ENCODE measurements around the gene DUSP6. TPM values are rescaled to one million over a fixed set of nuclear protein-coding genes. Genes with fewer than 3 reads are reported as not detected.

DUSP6 gene
- total and polyA plus RNA-seq, 2 of the 13 experiments (the other 11 are each of a cell fraction or from before 2014, with no cell fraction given): 40.9 to 161 TPM

DNA sequence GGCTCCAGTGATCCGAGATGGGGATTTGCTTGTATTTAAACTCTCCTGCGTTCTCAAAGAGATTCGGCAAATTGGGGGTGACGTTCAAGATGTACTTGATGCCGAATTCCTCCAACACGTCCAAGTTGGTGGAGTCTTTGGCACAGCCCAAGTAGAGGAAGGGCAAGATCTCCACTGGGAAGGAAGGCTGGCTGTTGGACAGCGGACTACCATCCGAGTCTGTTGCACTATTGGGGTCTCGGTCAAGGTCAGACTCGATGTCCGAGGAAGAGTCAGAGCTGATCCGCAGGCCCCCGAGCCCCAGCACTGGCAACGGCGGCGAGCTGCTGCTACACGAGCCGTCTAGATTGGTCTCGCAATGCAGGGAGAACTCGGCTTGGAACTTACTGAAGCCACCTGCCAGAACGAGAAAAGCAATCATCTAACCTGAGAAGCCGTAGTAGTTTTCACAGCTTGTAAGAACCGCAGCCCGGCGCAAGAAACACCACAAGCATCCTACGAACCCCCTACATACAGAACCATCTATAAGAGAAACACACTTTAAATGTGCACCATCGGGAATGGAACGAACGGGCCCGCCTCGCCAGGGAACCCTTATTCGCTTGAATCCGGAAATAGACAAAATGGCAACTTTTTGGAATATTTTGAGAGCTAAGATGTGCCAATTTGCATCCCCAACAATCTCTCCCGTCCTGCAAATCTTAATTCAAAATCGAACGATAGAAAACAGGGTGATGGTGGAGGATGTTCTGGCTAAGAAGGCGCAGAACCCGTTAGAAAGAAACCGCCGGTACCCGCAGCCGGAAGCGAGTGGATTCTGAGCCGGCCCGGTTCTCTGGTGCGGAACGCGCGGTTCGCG, 1.4 kb downstream of the DUSP6 start (continued):
- TF ChIP-seq ZNF17 (CRISPR knock-in tag; IDR thresholded peaks at IDR 0.05) (no peak), SPEN (CRISPR knock-in tag; IDR thresholded peaks at IDR 0.05; ENCODE audit: low read depth) (0 out of 2 replicates have a peak, but pooled peaks have one; percentile 29), NCOA1 (CRISPR knock-in tag; IDR thresholded peaks at IDR 0.05) (no peak), ZNF720 (CRISPR knock-in tag; IDR thresholded peaks at IDR 0.05) (no peak), HOXD1 (CRISPR knock-in tag; IDR thresholded peaks at IDR 0.05) (no peak), ZNF841 (CRISPR knock-in tag; IDR thresholded peaks at IDR 0.05; ENCODE audit: borderline replicate concordance) (0 out of 2 replicates have a peak, but pooled peaks have one; percentile 73), MZF1 (CRISPR knock-in tag; IDR thresholded peaks at IDR 0.05; ENCODE audit: borderline replicate concordance) (no peak; the same call in 1 of the 2 replicates), REXO4 (CRISPR knock-in tag; IDR thresholded peaks at IDR 0.05; ENCODE audit: borderline replicate concordance) (no peak), ZNF761 (CRISPR knock-in tag; conservative IDR thresholded peaks at IDR 0.05) (no peak), ZNF234 (CRISPR knock-in tag; conservative IDR thresholded peaks at IDR 0.05) (no peak), GABPA (IDR thresholded peaks at IDR 0.05; ENCODE audit: low read depth, low read length) (no peak), GABPA (CRISPR knock-in tag; IDR thresholded peaks at IDR 0.05; ENCODE audit: low read depth) (no peak), ZNF331 (CRISPR knock-in tag; IDR thresholded peaks at IDR 0.05) (no peak), YY1 (IDR thresholded peaks at IDR 0.05; ENCODE audit: insufficient read depth, insufficient replicate concordance, low read depth, low read length) (no peak), TP53 (CRISPR knock-in tag; conservative IDR thresholded peaks at IDR 0.05) (no peak), CREM (IDR thresholded peaks at IDR 0.05) (0 out of 2 replicates have a peak, but pooled peaks have one; percentile 25), CREM (CRISPR knock-in tag; IDR thresholded peaks at IDR 0.05) (no peak), ZNF317 (CRISPR knock-in tag; IDR thresholded peaks at IDR 0.05) (no peak), ZNF225 (CRISPR knock-in tag; IDR thresholded peaks at IDR 0.05) (0 out of 2 replicates have a peak, but pooled peaks have one; percentile 44)
- TF ChIP-seq, protein P1, sequence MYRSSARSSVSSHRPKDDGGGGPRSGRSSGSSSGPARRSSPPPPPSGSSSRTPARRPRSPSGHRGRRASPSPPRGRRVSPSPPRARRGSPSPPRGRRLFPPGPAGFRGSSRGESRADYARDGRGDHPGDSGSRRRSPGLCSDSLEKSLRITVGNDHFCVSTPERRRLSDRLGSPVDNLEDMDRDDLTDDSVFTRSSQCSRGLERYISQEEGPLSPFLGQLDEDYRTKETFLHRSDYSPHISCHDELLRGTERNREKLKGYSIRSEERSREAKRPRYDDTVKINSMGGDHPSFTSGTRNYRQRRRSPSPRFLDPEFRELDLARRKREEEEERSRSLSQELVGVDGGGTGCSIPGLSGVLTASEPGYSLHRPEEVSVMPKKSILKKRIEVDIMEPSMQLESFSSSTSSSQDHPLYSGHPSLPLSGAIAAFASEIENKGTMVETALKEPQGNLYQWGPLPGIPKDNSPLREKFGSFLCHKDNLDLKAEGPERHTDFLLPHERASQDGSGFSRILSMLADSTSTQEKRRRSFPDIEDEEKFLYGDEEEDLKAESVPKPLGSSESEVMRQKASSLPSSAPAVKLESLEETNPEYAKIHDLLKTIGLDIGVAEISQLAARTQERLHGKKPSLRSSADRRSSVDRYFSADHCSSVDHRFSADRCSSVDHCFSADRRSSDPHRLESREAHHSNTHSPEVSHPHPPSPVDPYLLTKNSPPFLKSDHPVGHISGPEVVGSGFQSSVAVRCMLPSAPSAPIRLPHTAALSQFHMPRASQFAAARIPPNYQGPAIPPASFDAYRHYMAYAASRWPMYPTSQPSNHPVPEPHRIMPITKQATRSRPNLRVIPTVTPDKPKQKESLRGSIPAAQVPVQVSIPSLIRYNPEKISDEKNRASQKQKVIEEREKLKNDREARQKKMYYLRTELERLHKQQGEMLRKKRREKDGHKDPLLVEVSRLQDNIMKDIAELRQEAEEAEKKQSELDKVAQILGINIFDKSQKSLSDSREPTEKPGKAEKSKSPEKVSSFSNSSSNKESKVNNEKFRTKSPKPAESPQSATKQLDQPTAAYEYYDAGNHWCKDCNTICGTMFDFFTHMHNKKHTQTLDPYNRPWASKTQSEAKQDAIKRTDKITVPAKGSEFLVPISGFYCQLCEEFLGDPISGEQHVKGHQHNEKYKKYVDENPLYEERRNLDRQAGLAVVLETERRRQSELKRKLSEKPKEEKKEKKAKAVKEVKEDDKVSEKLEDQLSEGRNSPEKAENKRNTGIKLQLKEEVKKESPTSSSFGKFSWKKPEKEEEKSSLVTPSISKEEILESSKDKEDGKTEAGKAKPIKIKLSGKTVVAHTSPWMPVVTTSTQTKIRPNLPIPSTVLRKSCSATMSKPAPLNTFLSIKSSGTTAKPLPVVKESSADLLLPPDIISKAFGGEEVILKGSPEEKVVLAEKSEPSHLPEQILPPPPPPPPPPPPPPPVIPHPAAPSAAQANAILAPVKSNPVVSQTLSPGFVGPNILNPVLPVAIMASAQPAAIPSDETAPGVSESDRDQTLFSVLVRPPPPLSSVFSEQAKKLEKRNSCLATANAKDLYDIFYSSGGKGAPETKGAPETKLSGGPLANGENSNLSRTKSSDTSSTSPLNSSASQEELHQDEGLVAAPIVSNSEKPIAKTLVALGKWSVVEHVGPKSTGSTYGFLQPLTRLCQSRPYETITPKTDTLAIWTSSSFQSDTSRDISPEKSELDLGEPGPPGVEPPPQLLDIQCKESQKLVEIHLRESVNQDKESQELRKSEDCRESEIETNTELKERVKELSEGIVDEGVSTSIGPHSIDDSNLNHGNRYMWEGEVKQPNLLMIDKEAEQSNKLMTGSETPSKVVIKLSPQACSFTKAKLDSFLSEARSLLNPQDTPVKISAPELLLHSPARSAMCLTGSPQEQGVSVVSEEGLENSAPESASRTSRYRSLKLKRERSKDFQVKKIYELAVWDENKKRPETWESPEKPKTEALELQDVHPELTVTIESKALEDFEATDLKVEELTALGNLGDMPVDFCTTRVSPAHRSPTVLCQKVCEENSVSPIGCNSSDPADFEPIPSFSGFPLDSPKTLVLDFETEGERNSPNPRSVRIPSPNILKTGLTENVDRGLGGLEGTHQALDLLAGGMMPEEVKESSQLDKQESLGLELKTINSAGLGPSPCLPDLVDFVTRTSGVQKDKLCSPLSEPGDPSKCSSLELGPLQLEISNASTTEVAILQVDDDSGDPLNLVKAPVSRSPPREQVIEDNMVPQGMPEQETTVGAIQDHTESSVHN (CRISPR knock-in tag; IDR thresholded peaks at IDR 0.05): no peak
- TF ChIP-seq, protein P2, sequence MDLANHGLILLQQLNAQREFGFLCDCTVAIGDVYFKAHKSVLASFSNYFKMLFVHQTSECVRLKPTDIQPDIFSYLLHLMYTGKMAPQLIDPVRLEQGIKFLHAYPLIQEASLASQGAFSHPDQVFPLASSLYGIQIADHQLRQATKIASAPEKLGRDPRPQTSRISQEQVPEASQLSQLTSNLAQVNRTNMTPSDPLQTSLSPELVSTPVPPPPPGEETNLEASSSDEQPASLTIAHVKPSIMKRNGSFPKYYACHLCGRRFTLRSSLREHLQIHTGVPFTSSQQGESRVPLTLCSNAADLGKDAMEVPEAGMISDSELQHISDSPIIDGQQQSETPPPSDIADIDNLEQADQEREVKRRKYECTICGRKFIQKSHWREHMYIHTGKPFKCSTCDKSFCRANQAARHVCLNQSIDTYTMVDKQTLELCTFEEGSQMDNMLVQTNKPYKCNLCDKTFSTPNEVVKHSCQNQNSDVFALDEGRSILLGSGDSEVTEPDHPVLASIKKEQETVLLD (CRISPR knock-in tag; IDR thresholded peaks at IDR 0.05; ENCODE audit: low read depth): no peak
